ENCODE results near the gene ID2. TPM values are rescaled to one million over a fixed set of nuclear protein-coding genes. Genes with fewer than 3 reads are reported as not detected.
A peak's percentile ranks its signal among the peaks of the same experiment; 100 is the strongest.

The ID2 gene
- total RNA-seq, 4 donors from 2014 or later: 165 to 949 (median 312) TPM

DNA sequence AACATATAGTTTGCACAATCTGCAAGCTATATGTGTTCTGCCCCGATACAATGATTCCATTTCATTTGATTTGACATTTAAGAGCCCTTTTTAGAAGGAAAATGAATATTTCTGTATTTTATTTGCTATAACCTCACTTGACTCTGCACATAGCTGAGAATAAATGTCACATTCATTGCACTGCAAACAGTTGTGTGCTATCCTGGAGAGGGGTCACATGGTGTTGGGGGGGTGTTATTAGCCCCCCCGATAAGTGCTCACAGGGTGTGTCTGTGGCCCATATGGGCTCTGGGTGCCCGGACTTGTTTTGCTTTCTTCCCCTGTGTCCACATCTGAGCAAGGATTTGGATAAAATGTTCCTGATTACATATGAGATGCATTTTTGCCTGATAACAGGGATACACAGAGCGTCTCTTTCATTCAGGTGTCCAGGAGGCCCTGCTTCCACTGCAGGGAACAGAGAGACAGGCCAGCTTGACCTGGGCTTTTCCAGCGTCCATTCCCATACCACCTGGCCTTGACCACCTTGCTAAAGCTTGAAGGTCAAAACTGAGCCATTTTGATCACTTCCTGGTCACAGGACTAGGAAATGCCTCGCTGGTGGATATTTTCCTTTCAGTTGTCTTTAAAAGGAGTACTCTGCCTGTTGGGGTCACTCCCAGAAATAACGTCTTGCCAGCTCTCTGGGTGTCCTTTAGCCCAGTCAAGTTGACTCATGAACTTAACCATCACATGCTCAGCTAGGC is 38.4 kb upstream of the ID2 start:
- TF ChIP-seq, protein P1, sequence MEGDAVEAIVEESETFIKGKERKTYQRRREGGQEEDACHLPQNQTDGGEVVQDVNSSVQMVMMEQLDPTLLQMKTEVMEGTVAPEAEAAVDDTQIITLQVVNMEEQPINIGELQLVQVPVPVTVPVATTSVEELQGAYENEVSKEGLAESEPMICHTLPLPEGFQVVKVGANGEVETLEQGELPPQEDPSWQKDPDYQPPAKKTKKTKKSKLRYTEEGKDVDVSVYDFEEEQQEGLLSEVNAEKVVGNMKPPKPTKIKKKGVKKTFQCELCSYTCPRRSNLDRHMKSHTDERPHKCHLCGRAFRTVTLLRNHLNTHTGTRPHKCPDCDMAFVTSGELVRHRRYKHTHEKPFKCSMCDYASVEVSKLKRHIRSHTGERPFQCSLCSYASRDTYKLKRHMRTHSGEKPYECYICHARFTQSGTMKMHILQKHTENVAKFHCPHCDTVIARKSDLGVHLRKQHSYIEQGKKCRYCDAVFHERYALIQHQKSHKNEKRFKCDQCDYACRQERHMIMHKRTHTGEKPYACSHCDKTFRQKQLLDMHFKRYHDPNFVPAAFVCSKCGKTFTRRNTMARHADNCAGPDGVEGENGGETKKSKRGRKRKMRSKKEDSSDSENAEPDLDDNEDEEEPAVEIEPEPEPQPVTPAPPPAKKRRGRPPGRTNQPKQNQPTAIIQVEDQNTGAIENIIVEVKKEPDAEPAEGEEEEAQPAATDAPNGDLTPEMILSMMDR (IDR thresholded peaks at IDR 0.05): no peak
- DNase-seq (ENCODE audit: low spot score): no peak
- no peak for ATAC-seq (ENCODE audit: low FRiP score)

DNA sequence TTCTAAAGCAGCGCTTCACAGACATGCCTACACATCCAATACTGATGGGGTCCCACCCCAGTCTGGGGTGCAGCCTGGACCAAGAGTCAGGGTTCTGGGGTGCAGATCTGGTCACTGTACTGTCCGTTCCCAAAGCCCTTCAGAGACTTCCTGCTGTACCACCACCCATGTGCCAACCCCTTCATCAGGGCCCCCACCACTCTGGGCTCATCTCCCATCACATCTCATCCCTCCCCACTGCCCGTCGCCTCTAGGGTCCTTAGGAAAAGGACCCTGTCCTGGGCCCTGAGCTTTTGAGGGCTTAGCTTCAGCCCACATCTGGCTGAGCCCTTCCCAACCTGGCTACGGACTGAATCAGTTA is 37.9 kb upstream of the ID2 start:
- DNase-seq (ENCODE audit: low spot score) (no peak), ATAC-seq (ENCODE audit: low FRiP score) (peak; percentile 18)
- TF ChIP-seq, protein P1 (IDR thresholded peaks at IDR 0.05): no peak

DNA sequence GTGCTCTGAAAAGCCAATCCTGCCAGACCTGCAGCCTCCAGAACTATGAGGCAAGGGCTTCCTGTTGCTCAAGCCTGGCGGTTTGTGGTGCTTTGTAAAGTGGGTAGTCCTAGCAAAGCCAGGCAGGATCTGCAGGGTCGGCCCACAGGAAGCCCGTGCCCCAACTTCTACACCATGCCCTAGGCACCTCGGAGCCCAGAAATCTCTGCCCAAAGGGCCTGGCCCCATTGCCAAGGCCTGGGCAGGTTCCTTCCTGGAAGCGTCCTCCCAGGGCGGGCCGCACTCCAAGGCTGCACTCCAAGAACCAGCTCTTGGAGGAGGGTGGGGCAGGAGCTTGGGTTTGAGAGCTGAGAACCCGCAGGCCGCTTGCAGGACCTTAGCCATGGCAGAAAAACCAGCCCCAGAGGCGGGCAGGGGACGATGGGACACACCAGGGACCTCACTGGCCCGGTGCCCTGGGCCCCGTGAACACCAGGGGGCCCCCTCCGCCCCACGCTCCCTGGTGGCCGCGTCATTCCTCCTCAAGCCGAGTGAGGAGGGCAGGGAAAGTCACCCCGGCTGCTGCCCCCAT is 37.2 kb upstream of the ID2 start:
- ATAC-seq (ENCODE audit: low FRiP score): no peak
- DNase-seq (ENCODE audit: low spot score): no peak
- TF ChIP-seq, protein P1 (IDR thresholded peaks at IDR 0.05): no peak

DNA sequence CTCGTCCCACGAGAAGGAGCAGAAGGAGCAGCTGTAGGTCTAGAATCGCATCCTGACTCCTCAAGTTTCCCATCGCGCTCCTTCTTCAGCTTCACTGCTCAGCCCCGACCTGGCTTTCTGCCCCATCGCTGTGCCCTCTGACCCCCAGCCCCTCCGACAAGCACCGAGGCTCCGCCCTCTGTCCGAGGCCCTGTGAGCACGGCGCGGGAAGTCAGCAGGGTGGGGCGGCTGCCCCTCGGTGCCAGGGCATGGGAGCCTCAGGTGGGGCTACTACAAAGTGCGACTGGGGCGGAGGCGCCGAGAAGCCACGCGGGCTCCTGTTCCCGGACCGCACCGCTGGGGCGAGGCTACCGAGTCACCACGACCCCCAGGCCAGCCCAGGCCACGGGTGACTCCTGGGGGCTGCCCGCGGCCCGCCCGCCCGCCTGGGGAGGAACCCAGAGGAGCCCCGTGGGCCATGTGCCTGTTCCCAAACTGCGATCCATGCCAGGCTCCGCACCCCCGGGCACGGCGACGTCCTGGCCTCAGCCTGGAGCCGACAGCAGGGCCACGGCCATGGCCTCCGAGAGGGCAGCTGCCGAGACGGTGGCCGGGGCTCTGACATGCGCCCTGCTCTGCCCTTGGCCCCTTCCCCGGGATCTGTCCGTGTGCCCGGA is 36.6 kb upstream of the ID2 start:
- DNase-seq (ENCODE audit: low spot score) (no peak), ATAC-seq (ENCODE audit: low FRiP score) (no peak)
- TF ChIP-seq, protein P1 (IDR thresholded peaks at IDR 0.05): no peak

DNA sequence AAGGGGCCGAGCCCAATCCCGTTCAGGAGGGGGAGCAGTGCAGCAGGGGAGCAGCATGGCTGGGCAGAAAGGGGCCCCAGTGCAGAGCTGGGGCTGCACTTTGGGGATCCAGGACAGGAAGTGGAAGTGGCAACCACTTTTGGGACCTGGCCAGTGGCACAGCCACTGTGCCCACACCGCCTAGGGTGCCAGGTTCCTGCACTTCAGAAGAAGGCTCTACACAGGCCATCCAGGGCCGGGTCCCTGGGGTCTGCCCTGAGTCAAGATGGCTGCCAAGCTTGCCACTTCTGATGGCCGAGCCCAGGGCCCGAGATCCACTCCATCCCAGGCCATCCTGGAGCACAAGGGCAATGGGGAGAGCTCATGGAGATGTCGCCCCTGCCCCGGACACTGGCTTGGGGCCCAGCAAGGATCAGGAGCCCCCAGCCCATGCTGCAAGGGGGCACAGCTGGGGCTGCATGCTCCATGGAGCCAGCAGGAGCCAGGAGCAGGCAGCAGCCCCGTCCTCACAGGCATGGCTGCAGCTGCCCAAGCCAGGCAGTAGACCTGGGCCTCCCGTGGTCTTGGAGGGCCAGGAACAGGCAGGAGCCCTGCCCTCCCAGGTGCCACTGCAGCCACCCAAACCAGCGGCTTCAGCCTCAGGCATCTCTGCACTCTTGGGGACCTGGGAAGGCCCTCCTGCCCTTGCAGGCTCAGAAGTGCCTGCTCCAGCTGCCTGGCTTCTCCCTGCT is 35.0 kb upstream of the ID2 start:
- TF ChIP-seq, protein P1 (IDR thresholded peaks at IDR 0.05): no peak
- DNase-seq (ENCODE audit: low spot score) (no peak), ATAC-seq (ENCODE audit: low FRiP score) (no peak)

DNA sequence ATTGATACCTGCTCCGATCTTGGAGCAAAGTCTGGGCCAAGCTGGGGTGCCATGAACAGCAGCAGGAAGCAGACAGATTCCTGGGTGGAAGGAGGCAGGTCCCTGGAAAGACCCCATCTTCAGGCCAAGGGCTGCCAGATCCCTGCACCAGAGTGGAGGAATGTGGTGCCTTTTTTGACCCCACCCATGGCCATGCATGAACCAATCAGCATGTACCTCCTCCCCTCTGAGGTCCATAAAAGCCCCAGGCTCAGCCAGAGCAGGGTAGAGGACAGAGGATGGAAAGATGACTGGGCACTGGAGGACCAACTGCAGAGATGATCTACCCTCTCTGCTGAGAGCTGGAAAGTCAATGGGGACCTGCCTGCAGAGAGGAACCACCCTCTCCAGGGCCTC is 34.4 kb upstream of the ID2 start:
- DNase-seq (ENCODE audit: low spot score) (no peak), ATAC-seq (ENCODE audit: low FRiP score) (no peak)
- TF ChIP-seq, protein P1 (IDR thresholded peaks at IDR 0.05): no peak

All from omental fat pad (tissue), 4 donors.